A204.1 (cell line): Measurements from ENCODE around the gene GJC1.
"Not testable (repeated sequence)": the region's sequence is repeated elsewhere in the genome, so short reads cannot be mapped to it uniquely, and the experiment has no call there.

ENCODE experiments used
- FAIRE-seq: peaks from 2 replicates; lab custom pipeline; 2012; peaks lifted over from hg19 to GRCh38; lab: Jason Lieb, UNC

Gene GJC1

GRCh38 chr17:44759086-44759915 is 70.8 kb downstream of the GJC1 start:
- FAIRE-seq: no peak

GRCh38 chr17:44758414-44759085 is 71.5 kb downstream of the GJC1 start, which contains the start of gene ADAM11:
TSS of gene ADAM11 (plus strand) at chr17:44758988. CDS start at chr17:44759200, 212 bp downstream.
- no peak for FAIRE-seq

GRCh38 chr17:44757918-44758413 is 72.1 kb downstream of the GJC1 start:
- FAIRE-seq: no peak

GRCh38 chr17:44757045-44757917 is 72.8 kb downstream of the GJC1 start:
- FAIRE-seq: no peak

- FAIRE-seq: not testable (repeated sequence)
Measured at GRCh38 chr17:44755180-44755579, 74.9 kb downstream of the GJC1 start.

- FAIRE-seq: no peak
Measured at GRCh38 chr17:44754276-44754675, 75.8 kb downstream of the GJC1 start.

- FAIRE-seq: no peak
Measured at GRCh38 chr17:44752953-44753861, 76.9 kb downstream of the GJC1 start.

- FAIRE-seq: no peak
Measured at GRCh38 chr17:44751806-44752205, 78.3 kb downstream of the GJC1 start.

GRCh38 chr17:44751331-44751730 is 78.8 kb downstream of the GJC1 start:
- no peak for FAIRE-seq

GRCh38 chr17:44749980-44750318 is 80.1 kb downstream of the GJC1 start:
- no peak for FAIRE-seq

GRCh38 chr17:44749076-44749979 is 80.8 kb downstream of the GJC1 start:
- no peak for FAIRE-seq
